Measurements from ENCODE around the gene MLLT10.
"Not testable (repeated sequence)": the region's sequence is repeated elsewhere in the genome, so short reads cannot be mapped to it uniquely, and the experiment has no call there.

The MLLT10 gene

DNA sequence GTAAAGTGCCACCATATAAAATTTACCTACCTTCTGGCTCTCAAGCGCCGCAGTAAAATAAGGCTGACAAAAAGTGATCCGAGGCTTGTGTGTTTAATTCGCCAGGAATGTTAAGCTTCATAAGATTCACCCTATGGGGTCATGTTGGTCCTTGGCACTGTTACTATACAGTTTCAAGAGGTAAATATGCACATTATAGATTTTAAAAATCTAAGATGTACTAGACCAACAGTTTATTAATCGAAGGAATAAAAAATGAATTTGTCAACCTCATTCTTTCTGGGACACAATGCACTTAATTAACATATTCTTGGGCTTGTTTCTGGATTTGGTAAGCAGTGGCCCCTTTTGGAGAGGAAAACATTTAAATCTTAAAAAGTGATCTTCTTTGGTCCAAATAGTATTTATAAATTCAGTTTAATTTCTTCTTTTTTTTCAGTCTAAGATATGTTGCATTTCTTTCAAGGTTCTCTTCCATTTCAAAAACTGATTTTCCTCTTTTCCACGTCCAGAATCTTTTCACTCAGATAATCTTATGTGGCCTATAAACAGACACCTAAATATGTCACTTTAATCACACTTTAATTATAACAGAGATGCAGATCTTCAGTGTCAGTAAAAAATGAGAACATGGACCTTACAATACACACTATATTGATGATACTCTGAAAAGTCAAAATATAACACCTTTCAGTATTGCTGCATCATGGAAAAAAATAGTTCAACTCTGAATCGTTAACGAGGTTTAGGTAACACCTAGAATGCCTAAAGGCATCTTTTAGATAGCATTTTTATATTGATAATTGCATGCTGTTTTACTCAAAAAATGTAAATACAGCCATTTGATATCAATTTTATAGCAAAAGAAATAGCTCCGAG is 4.8 kb upstream of the MLLT10 start:
- no peak for DNase-seq

DNA sequence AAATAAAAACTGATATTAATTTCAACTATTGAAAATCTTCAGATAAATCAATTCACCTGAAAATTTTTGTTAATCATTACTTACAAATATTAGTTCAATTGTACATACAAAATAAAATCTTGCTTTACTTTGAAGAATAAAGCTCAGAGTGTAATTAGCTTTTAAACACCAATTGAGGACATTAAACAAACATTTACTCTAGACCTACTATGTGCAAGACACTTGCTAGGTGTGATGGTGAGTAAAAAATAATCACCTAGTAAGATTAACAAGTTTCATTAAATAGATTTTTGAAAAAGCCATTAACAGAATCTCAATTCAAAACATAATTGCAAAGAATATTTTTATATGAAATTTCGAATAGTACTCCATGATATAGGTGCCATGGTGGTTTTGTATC is 3.9 kb upstream of the MLLT10 start:
- DNase-seq: no peak

DNA sequence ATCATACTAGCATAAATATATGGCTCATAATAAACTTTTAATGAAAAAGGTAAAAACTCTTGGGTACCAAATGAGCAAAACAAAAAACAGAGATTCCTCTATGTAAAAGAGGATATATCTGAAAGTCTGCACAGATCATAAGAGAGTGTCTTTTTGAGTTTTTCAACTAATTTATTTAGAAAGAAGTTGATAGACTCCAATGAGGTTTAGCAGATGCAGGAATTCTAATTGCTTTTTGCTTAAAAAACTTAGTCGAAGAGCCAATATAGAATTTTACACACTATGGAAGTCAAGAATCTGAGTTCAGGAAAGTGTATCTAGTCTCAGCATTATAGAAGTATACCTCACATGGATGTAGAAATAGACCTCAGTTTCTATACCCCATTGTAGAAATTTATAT is 3.4 kb upstream of the MLLT10 start:
- DNase-seq: no peak

DNA sequence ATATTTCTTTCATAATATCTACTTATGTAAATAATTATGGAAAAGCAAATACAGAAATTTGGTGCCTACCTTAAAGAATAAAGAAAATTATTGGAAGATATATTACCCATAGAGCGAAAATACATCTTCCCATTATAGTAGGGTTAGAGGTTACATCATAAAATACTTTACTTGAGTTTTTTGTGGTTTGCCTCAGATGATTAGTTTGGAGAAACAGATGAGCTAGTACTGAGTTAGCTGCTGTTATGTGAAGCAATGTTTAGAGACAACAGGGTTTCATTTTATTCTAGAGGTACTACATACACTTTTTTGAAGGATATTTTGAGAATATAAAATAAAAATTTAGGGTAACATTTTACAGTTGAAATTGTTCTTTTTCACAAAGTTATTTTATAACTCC is 2.9 kb upstream of the MLLT10 start:
- DNase-seq: no peak

DNA sequence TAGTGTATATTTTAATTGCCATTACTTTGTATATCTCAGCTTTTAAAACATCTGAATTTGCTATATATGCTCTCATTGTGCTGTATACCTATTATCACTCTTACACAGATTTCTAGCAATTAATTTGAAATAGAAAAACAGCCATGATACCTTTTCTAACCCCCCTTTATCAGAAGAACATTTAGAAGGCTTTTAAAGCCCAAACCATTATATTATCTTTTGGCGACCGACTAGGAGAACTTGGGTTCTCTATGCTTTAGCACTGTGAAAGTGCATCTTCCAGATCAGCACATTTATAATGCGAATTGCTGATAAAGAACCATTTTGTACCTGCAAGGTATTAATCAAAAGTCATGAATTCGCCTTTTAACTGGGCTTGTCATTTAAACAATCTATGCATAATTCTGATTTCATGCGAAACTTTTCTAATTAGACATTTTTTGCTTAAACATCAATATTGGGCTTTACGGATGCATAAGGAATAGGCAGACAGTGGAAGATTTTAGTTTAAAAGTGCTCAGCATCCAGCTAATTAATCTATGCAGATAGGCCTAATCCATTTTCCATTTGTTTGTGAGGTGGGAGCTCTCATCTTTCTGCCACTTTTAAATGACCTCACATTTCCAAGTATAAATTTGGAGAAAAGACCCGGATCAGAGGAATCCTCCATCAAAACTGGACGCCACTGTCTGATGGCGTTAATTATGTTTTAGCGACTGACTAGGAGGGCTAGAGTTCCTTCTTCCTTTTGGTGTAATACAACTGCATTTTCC is 1.2 kb upstream of the MLLT10 start:
- DNase-seq: no peak

DNA sequence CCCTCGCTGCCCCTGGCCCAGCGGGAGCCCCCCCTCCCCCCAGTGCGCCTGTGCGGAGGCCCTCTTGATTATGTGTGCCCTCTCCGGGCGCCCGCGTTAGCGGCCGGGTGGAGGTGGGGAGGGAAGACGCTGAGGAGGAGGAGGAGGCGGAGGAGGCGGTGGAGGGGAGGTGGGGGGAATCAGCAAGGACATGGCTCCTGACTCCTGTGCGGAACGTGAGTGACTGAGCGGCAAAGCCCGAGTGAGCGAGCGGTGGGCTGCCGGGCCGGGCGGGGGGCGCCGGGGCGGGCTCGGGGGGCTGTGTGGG is 201 bp downstream of the MLLT10 start:
- DNase-seq: no peak

DNA sequence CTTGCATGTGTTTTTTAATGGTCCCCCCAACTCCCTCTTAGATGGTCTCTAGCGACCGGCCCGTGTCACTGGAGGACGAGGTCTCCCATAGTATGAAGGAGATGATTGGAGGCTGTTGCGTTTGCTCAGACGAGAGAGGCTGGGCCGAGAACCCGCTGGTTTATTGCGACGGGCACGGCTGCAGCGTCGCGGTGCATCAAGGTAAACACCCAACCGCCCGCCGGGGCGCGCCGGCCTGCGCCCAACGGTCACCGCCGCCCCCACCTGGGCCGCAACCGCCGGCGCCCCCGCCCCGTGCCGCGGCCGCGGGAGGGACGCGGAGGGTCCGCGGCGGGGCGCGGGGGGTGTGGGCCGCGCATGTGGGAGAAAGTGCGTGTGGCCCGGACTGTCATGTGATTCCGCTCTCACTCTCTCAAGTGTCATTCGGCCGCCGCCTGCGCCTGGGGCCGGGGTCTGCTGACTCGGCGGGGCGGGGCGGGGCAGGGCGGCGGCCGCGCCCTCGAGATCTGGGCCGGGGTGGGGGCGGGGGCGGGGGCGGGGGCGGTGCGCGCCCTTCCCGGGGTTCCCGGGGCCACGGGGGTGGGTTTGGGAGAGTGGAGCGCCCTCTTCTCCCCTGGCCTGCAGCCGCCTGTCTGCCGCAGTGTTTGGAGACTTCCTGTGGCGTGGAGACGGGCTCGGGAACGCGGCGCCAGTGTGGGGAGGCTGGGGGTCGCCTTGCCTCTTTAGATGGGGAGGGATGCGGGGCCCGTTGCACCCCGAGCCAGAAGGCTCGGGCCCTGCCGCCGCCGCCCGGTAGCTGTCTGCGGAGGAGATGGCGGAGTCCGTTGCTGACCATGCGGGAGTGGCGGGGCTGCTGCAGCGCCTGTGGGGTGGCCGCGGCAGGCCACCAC is 817 bp downstream of the MLLT10 start:
- DNase-seq: peak; percentile 57

DNA sequence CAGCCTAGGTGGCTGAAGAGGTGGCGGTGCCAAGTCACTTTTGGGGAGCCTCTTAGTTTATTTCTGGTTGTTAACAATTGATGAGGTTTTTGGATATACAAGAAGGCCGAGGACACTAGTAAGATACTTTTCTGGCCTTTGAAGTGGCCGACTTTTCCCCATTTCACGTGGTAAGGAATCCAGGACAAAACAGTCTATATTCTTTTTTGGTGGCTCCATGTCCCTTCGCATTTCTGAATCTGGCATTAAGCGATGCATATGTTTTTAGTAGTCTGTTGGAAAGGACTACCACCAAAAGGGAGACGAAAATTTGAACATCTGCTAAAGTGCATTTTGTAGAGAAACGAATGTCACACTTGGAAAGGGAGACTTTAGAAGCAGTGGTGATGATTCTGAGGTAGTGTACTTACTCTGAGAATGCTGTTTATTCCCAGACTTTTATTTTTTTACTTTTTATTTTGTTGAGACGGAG is 1.5 kb downstream of the MLLT10 start:
- no peak for DNase-seq

DNA sequence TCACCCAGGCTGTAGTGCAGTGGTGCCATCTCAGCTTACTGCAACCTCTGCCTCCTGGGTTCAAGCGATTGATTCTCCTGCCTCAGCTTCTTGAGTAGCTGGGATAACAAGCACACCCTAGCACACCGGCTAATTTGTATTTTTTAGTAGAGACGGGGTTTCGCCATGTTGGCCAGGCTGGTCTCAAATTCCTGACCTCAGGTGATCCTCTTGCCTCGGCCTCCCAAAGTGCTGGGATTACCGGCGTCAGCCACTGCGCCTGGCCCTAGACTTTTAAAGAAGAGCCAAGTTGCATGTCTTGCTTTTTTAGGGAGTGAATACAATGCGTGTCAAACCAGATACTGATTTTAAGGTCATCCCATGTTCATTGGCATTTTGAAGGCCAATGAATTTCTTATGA is 1.9 kb downstream of the MLLT10 start:
- DNase-seq: not testable (repeated sequence)

DNA sequence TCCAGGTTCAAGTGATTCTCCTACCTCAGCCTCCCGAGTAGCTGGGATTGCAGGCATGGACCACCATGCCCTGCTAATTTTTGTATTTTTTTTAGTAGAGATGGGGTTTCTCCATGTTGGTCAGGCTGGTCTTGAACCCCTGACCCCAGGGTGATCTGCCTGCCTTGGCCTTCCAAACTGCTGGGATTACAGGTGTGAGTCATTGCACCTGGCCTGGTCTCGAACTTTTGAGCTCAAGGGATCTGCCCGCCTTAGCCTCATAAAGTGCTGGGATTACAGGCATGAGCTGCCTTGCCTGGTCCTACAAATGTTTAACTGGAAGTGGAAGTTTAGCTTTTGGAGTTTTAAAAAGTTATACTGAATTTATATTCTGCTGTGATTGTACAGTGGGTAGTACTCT is 2.8 kb downstream of the MLLT10 start:
- no peak for DNase-seq

DNA sequence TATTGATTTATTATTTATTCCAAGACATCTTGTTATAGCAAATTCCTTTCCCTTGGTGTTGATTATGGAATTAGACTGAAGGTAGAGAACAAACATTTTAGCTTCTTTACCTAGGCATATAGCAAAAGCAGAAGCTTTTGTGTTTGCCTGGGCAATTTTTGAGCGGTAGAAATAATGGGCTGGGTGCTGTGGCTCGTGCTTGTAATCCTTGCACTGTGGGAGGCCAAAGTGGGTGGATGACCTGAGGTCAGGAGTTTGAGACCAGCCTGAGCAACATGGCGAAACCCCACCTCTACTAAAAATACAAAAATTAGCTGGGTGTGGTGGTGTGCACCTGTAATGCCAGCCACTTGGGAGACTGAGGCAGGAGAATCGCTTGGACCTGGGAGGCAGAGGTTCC is 6.7 kb downstream of the MLLT10 start:
- not testable (repeated sequence) for DNase-seq

DNA sequence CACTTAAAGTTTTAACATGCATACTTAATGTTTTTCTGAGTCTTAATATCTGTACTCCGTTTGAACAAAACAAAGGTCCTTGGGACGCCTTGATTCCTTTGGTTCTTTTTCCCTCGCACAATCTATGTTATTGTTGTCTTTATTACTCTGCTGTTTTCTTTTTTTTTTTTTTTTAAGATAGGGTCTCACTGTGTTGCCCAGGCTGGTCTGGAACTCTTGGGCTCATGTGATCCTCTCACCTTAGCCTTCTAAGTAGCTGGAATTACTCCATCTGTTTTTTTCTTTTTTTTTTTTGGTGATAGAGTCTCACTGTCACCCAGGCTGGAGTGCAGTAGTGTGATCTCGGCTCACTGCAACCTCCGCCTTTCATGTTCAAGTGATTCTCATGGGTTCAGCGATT is 13.2 kb downstream of the MLLT10 start:
- DNase-seq: no peak

DNA sequence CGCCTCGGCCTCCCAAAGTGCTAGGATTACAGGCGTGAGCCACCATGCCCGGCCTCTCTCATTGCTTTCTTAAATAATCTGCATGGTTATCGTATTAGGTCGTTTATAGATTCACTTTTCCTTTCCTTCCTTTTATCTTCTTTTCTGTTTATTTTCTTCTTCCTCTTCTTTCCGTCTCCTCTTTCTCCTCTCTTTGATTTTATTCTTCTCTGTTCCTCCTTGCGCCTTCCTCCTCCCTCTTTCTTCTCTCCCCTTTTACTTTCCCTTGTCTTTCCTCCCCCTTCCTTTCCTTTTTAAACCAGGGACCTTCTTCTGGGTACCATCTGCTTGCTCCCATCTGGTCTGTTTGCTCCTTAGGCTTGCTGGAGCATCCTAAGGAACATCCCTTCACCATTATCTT is 18.6 kb downstream of the MLLT10 start:
- no peak for DNase-seq

DNA sequence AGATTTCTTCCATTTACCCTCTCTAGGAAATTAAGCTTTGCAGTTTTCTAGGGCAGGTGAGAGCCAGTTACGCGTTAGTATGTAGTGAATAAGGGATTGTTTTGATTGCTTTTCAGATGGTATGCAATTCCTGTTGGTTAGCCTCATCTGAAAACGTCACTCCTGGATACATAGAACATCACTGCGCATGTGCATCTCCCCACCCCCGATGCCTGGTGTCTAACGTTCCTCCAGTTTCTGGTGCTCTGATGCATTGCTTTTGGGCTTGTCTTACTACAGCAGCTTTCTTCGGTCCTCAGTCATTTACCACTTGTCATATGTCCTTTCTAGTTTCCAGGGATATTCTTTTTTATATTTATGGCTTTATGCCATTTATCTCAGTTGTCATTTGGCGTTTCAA is 22.5 kb downstream of the MLLT10 start:
- DNase-seq: no peak

DNA sequence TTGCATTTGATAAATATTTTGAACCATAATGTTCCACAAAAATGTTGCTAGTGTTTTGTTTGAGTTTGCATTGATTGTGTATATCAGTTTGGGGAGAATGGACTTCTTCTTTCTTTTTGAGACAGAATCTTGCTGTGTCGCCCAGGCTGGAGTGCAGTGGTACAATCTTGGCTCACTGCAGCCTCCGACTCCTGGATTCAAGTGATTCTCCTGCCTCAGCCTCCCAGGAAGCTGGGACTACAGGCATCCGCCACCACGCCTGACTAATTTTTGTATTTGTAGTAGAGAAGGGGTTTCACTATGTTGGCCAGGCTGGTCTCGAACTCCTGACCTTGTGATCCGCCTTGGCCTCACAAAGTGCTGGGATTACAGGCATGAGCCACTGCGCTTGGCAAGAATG is 25.0 kb downstream of the MLLT10 start:
- not testable (repeated sequence) for DNase-seq

DNA sequence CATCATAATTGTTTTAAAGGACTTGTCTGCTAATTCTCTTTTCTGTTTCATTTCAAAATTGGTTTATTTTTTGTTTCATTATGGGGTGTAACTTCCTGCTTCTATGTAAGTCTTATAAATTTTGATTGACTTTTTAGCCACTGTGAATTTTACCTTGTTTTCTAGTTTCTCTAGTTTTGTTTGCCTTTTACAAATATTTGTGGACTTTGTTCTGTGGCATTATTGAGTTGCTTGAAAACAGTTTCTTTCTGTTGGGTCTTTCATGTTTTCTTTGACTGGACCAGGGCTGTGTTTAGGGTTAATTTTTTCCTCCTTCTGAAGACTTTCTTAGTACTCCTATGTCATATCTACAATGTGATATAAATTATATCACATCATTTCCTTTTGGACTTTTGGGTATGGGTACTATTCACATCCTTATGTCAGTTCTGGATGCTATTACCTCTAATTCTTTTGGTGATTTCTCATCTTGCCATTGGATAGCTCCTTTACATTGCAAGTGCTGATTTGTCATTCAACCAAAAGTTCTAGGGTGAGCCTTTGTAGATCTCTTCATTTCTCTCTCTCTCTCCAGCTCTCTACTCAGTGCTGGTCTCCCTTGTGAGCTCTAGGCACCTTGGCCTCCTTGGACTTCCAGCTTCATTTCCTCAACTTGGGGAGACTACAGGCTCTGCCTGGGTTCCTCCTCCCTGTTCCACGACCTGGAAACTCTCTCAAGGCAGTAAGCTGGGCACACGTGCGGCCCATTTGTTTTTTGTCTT is 36.9 kb downstream of the MLLT10 start:
- DNase-seq: no peak

DNA sequence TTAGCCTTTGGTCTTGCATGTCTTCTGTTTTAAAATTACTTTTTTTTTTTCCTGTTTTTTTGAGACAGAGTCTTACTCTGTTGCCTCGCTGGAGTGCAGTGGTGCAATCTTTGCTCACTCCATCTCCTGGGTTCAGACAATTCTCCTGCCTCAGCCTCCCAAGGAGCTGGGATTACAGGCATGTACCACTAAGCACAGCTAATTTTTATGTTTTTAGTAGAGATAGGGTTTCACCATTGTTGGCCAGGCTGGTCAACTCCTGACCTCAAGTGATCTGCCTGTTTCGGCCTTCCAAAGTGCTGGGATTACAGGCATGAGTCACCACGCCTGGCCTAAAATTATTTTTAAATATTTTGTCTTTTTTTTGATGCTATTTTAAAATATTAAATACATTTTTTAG is 38.5 kb downstream of the MLLT10 start:
- no peak for DNase-seq

DNA sequence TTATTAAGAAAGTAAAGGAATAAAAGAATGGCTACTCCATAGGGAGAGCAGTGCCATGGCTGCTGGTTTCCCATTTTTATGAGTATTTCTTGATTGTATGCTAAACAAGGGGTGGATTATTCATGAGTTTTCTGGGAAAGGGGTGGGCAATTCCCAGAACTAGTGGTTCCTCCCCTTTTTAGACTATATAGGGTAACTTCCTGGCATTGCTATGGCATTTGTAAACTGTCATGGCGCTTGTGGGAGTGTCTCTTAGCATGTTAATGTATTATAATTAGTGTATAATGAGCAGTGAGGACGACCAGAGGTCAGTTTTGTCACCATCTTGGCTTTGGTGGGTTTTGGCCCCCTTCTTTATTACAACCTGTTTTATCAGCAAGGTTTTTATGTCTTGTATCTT is 40.5 kb downstream of the MLLT10 start:
- DNase-seq: not testable (repeated sequence)

DNA sequence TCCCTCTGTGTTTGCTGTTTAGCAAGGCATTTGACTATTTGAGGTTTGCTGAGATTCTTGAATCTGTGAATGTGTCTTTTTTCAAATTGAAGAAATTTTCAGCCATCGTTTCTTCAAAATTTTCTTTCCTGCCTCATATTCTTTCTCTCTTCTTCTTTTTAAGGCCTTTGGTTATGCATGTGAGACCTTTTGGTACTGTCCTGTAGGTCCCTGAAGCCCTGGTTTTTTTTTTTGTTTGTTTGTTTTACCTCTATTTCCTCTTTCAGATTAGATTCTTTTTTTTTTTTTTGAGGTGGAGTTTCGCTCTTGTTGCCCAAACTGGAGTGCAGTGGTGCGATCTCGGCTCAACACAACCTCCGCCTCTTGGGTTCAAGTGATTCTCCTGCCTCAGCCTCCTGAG is 45.3 kb downstream of the MLLT10 start:
- DNase-seq: no peak

DNA sequence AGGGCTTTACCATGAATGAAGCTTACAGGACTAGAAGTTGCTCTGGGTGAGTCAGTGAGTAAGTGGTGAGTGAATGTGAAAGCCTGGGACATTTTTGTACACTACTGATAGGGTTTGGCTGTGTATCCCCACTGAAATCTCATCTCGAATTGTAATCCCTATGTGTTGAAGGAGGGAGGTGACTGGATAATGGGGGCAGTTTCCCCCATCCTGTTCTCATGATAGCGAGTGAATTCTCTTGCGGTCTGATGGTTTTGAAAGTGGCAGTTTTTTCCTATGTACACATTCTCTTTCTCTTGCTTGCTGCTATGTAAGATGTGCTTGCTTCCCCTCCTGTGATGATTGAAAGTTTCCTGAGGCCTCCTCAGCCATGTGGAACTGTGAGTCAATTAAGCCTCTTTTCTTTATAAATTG is 47.4 kb downstream of the MLLT10 start:
- peak; percentile 32 for DNase-seq

DNA sequence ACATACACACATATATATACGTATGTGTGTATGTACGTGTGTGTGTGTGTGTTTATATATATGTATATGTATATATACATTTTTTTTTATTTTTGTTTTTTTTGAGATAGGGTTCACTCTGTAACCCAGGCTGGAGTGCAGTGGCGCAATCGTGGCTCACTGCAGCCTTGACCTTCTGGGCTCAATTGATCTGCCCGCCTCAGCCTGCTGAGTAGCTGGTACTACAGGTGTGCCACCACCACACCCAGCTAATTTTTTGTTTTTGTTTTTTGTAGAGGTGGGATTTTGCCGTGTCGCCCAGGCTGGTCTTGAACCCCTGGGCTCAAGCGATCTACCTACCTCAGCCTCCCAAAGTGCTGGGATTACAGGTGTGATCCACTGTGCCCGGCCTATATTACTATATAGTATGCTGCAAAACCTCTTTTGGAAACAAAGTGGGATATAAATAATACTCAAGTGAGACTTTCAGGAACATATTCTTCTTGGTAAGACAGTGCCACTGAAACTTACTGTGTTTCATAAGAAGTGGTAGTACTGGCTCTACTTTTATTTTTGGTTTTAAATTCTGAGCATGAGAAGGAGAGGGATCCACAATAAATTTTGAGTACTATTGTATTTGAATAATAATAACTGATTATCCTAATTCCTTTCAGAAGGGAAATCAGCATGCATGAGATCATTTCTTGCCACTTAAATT is 51.0 kb downstream of the MLLT10 start:
- DNase-seq: no peak

DNA sequence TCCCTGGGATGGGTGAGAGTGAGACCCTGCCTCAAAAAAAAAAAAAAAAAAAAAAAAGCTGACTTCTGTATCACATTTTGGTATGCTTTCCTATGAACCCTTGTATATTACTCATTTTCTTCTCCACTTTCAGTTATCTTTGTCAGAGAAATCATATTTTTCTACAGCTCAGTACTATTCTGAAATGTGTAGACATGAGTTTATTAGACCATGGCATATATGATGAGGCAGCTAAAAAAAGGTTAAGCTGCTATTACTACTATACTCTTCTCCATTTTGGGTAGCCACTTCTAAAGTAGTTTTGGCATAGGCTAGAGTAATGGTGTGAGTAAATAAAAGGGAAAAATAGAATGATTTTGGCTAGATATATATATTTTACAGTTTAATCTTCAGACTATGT is 53.4 kb downstream of the MLLT10 start:
- DNase-seq: no peak

Data from stimulated activated CD4-positive, alpha-beta T cell treated with anti-CD3 and anti-CD28 coated beads, Interleukin-4, amount 100 ng/mL, for 24 hours (primary cell).